Activated CD4-positive, alpha-beta T cell treated with anti-CD3 and anti-CD28 coated beads, Interleukin-2, amount 50 U/mL, for 48 hours (primary cell): Measurements from ENCODE around the gene DLEU7.

Experiments
- DNase-seq, 2 experiments: peaks; one replicate each; pipeline ENCODE4 v3.0.0-alpha.2; 2020

DLEU7 gene

GRCh38 chr13:50842251-50842989 lies 1.1 kb downstream of the DLEU7 start:
- no peak for DNase-seq

GRCh38 chr13:50841786-50842185 lies 1.7 kb downstream of the DLEU7 start:
- no peak for DNase-seq

GRCh38 chr13:50840284-50840683 lies 3.2 kb downstream of the DLEU7 start:
- DNase-seq, result no peak

- DNase-seq, result no peak
Observed at GRCh38 chr13:50839828-50840227, 3.7 kb downstream of the DLEU7 start.

- no peak for DNase-seq
Observed at GRCh38 chr13:50838701-50839100, 4.8 kb downstream of the DLEU7 start.

GRCh38 chr13:50838031-50838430 lies 5.5 kb downstream of the DLEU7 start:
- DNase-seq, result no peak

GRCh38 chr13:50831512-50831911 lies 12.0 kb downstream of the DLEU7 start:
- no peak for DNase-seq

- no peak for DNase-seq
Observed at GRCh38 chr13:50829896-50830295, 13.6 kb downstream of the DLEU7 start.

- no peak for DNase-seq
Observed at GRCh38 chr13:50829226-50829625, 14.3 kb downstream of the DLEU7 start.

- no peak for DNase-seq
Observed at GRCh38 chr13:50826035-50826434, 17.5 kb downstream of the DLEU7 start.

GRCh38 chr13:50812242-50812641 lies 31.2 kb downstream of the DLEU7 start:
- DNase-seq, result no peak

GRCh38 chr13:50810998-50811397 lies 32.5 kb downstream of the DLEU7 start:
- no peak for DNase-seq

GRCh38 chr13:50810468-50810867 lies 33.0 kb downstream of the DLEU7 start:
- DNase-seq, result no peak

- no peak for DNase-seq
Observed at GRCh38 chr13:50809133-50810090, 34.1 kb downstream of the DLEU7 start.

GRCh38 chr13:50805805-50806204 lies 37.7 kb downstream of the DLEU7 start:
- DNase-seq, result no peak

- DNase-seq, result peak; percentile 55 to 65
Observed at GRCh38 chr13:50801087-50801931, 42.2 kb downstream of the DLEU7 start.

GRCh38 chr13:50800091-50800739 lies 43.3 kb downstream of the DLEU7 start:
- DNase-seq, result no peak

GRCh38 chr13:50798923-50799322 lies 44.6 kb downstream of the DLEU7 start:
- DNase-seq, result no peak

- DNase-seq, result no peak
Observed at GRCh38 chr13:50797091-50797490, 46.4 kb downstream of the DLEU7 start.

- DNase-seq, result no peak
Observed at GRCh38 chr13:50796463-50796862, 47.0 kb downstream of the DLEU7 start.

GRCh38 chr13:50794226-50794625 lies 49.3 kb downstream of the DLEU7 start:
- DNase-seq, result no peak

GRCh38 chr13:50793026-50793425 lies 50.5 kb downstream of the DLEU7 start:
- no peak for DNase-seq
